Measurements from ENCODE around the gene ZIC4.

ZIC4 gene

GRCh38 chr3:147404800-147405230, 1.5 kb downstream of the ZIC4 start:
- DNase-seq: no peak

- DNase-seq: no peak
These were observed 2.1 kb downstream of the ZIC4 start for GRCh38 chr3:147404000-147404799.

GRCh38 chr3:147403511-147403910, 2.8 kb downstream of the ZIC4 start:
- no peak for DNase-seq

- DNase-seq: no peak
These were observed 4.2 kb downstream of the ZIC4 start for GRCh38 chr3:147402159-147402558.

GRCh38 chr3:147401421-147401820, 4.9 kb downstream of the ZIC4 start:
- DNase-seq: no peak

GRCh38 chr3:147400999-147401398, 5.3 kb downstream of the ZIC4 start:
- no peak for DNase-seq

GRCh38 chr3:147400111-147400510, 6.2 kb downstream of the ZIC4 start:
- DNase-seq: no peak

GRCh38 chr3:147398813-147399534, 7.4 kb downstream of the ZIC4 start:
- no peak for DNase-seq

GRCh38 chr3:147397875-147398812, 8.2 kb downstream of the ZIC4 start:
- no peak for DNase-seq

GRCh38 chr3:147397155-147397874, 9.0 kb downstream of the ZIC4 start:
- DNase-seq: no peak

GRCh38 chr3:147396712-147397046, 9.7 kb downstream of the ZIC4 start:
- DNase-seq: no peak

- DNase-seq: no peak
These were observed 10.2 kb downstream of the ZIC4 start for GRCh38 chr3:147395899-147396711.

GRCh38 chr3:147394884-147395225, 11.5 kb downstream of the ZIC4 start:
- DNase-seq: no peak

GRCh38 chr3:147393943-147394883, 12.1 kb downstream of the ZIC4 start:
- DNase-seq: no peak

- no peak for DNase-seq
These were observed 12.9 kb downstream of the ZIC4 start for GRCh38 chr3:147393261-147393942.

- DNase-seq: no peak
These were observed 13.8 kb downstream of the ZIC4 start for GRCh38 chr3:147392625-147392946.

GRCh38 chr3:147391781-147392624, 14.3 kb downstream of the ZIC4 start:
- DNase-seq: no peak

- DNase-seq: no peak
These were observed 15.5 kb downstream of the ZIC4 start for GRCh38 chr3:147390589-147391569.
